NT2/D1 (cell line): Measurements from ENCODE around the gene CENPX.
A peak's percentile ranks its signal among the peaks of the same experiment; 100 is the strongest.

Experiments
- DNase-seq: peaks from one replicate; pipeline ENCODE4 v3.0.0-alpha.2; 2011; ENCODE audit warnings: low read depth, low spot score
- H3K27me3 ChIP-seq: 2 replicates; pipeline ENCODE4 v1.6.0; 2011; ENCODE audit warnings: mild to moderate bottlenecking; ENCODE audit not compliant: insufficient read length, insufficient read depth
- H3K36me3 ChIP-seq: 2 replicates; pipeline ENCODE4 v1.6.1; 2011; ENCODE audit warnings: mild to moderate bottlenecking, low read length, mixed read lengths; ENCODE audit not compliant: insufficient read depth, insufficient read length
- H3K4me1 ChIP-seq: 2 replicates; pipeline ENCODE4 v1.5.1; 2011; ENCODE audit not compliant: insufficient read depth, insufficient read length
- H3K4me3 ChIP-seq: 2 replicates; pipeline ENCODE4 v1.5.1; 2011; ENCODE audit warnings: low read depth; ENCODE audit not compliant: insufficient read length
- H3K9ac ChIP-seq: 2 replicates; pipeline ENCODE4 v1.6.0; 2011; ENCODE audit warnings: low read depth; ENCODE audit not compliant: insufficient read length
- H3K9me3 ChIP-seq: 2 replicates; pipeline ENCODE4 v1.5.1; 2011; ENCODE audit warnings: mild to moderate bottlenecking, low read length; ENCODE audit not compliant: insufficient read depth
- SUZ12 ChIP-seq: IDR thresholded peaks from 2 replicates; pipeline ENCODE4 v1.6.1; 2011; ENCODE audit not compliant: insufficient read length, insufficient read depth; ENCODE audit errors: extremely low read depth
- YY1 ChIP-seq: IDR thresholded peaks from 2 replicates; pipeline ENCODE4 v1.6.1; 2011; ENCODE audit not compliant: insufficient read length, insufficient read depth
- ZNF274 ChIP-seq: IDR thresholded peaks from 2 replicates; pipeline ENCODE4 v1.6.1; 2011; ENCODE audit warnings: mild to moderate bottlenecking, low read depth, low read length

CENPX gene

DNA sequence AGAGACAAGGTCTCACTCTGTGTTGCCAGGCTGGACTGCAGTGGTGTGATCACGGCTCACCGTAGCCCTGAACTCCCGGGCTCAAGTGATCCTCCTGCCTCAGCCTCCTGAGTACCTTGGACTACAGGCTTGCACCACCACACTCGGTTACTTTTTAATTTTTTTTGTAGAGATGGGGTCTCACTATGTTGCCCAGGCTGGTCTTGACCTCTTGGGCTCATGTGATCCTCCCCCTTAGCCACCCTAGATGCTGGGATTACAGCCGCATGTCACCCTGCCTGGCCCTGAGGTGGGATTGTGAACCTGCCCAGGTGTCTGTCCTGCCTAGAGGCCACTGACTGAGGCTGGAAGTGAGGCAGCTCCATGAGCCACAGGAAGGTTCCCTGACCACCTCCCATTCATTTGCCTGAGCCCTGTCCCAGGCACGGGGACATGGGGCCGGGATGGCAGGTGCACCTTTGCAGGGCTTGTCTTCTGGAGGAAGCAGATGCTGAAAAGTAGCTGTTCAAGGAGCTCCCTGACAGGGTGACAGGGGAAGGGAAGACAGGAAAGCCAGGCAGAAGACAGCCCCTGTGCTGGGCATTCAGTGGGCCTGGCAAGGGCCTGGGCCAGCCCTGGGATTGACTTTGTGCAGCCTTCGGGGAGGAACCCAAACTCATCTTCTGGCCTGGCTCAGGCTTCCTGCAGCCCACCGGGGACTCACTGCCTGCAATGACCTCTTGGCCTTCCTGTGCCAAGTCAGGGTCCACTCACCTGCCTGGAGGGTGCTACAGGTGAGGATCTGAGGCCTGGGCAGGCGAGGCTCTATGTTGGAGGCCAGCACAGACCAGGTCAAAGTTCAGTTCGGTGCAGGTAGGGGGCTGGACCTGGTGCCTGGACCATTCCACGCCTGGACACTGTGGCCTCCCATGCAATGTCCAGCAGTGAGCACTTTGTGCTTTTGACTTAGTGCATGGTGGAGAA is 53.5 kb downstream of the CENPX start:
- H3K9me3 ChIP-seq: peaks cover 20% of the 10 kb centered on the region; the same call in 1 of the 2 replicates
- H3K4me1 ChIP-seq: peaks cover 13% of the 10 kb centered on the region
- H3K4me3 ChIP-seq: no peak overlapping the region
- H3K27me3 ChIP-seq: peaks cover 18% of the 10 kb centered on the region
- H3K9ac ChIP-seq: peak overlapping the region; percentile 26
- TF ChIP-seq SUZ12: no peak
- no peak for TF ChIP-seq ZNF274
- TF ChIP-seq YY1: no peak
- no peak for DNase-seq
- H3K36me3 ChIP-seq: no peaks in the 10 kb centered on the region
